Pancreas (tissue), 10 donors: ENCODE data around the gene OVOL3. TPM values are rescaled to one million over a fixed set of nuclear protein-coding genes. Genes with fewer than 3 reads are reported as not detected.

Source experiments
- ATAC-seq, 4 donors: fragments of 200-7000 bp; cut with Tn5 transposase; one replicate each; pipeline versions ENCODE4 v1.8.0 to v1.9.1; 2020; ENCODE audit warnings: mild to moderate bottlenecking in 4 of 4, moderate library complexity in 4 of 4
- DNase-seq, 6 donors: peaks; one replicate each; pipeline ENCODE4 v3.0.0-alpha.2; 2020
- FAIRE-seq: peaks from 2 replicates; lab custom pipeline; 2012; peaks lifted over from hg19 to GRCh38; lab: Jason Lieb, UNC
- H3K27ac ChIP-seq, 4 donors: fragments of 200-600 bp; sonication (generic); 1 replicate in 3 of 4; 2 replicates in 1 of 4; pipeline versions ENCODE4 v1.5.0 to v1.8.0; 2020
- H3K27me3 ChIP-seq, 4 donors: fragments of 200-600 bp; one replicate each; pipeline ENCODE4 v1.8.0; 2021
- H3K36me3 ChIP-seq, 3 donors: fragments of 200-600 bp; sonication (generic) in 1 of 3; one replicate each; pipeline versions ENCODE4 v1.5.0 to v1.8.0; 2020 to 2021
- H3K4me1 ChIP-seq, 3 donors: fragments of 200-600 bp; one replicate each; pipeline ENCODE4 v1.8.0; 2021
- H3K4me3 ChIP-seq, 4 donors: fragments of 200-600 bp; sonication (generic) in 2 of 4; one replicate each; pipeline versions ENCODE4 v1.5.0 to v1.8.0; 2020 to 2021
- H3K9me3 ChIP-seq, 4 donors: fragments of 200-600 bp; one replicate each; pipeline ENCODE4 v1.8.0; 2021
- CTCF ChIP-seq, 4 donors: fragments of 200-600 bp; sonication (generic) in 3 of 4; IDR thresholded peaks; one replicate each; pipeline versions ENCODE4 v1.5.0 to v1.8.0; 2021; ENCODE audit warnings: antibody characterized with exemption in 4 of 4
- WGBS, 2 donors: extraction: QIAGEN DNeasy Blood & Tissue Kit; methylation state at CpG; one replicate each; pipeline ENCODE4 v1.1.7; 2013; 5-methylcytosine and 5-hydroxymethylcytosine counted together
- intact Hi-C, 3 donors: fragments of 100-400 bp; cut with DNase I; formaldehyde crosslinking; loops; one replicate each; pipeline versions ENCODE4 v1.11.1 to v1.14.2; 2022
- polyA plus RNA-seq, 2 donors: library from polyadenylated mRNA; stranded (reverse); fragments of 200-250 nt; gene quantifications; one replicate each; pipeline ENCODE4 v1.2.3, GENCODE V29; 2013
- total RNA-seq, 6 donors: library from RNA; stranded (reverse); fragmentation: NEBNext Ultra II Directional in 4 of 6; extraction: Animal tissue kit (Norgen Biotek cat#: 25700) in 4 of 6; gene quantifications; one replicate each; pipeline versions ENCODE4 v1.2.1 to v1.2.4, GENCODE V29; 2021 to 2023
- donor health status: healthy with polysubstance abuse.
- donor health status: DM: no; HTN: no; CAD: no; lungs with moderate emphysema.
- donor health status: DM: no; HTN: no; CAD: no.
- donor health status: control.
- donor health status: control.
- donor health status: Bipolar disorder and iron deficiency.
- donor health status: DM: yes; HTN: yes; CAD: no.
- donor health status: DM: no; HTN: no; CAD: no.
- donor health status: DM: no; HTN: no; CAD: no.
- donor health status: DM: yes; HTN: yes; CAD: no.

OVOL3 gene
- total and polyA plus RNA-seq, 8 donors: not detected

GRCh38 chr19:36112678-36113077 is 1.7 kb downstream of the OVOL3 start:
- Histone ChIP-seq H3K27me3 (no peaks in the 10 kb centered on the region), H3K36me3 (no peaks in the 10 kb centered on the region), H3K4me3 (no peak overlapping the region), H3K9me3 (no peaks in the 10 kb centered on the region), H3K27ac (no peak overlapping the region), H3K4me1 (peaks cover 0 to 15% (median 6%) of the 10 kb centered on the region in 3 donors)
- 94 to 96% methylated on average over 10 of the region's 10 CpGs for WGBS, 2 donors
- TF ChIP-seq CTCF (IDR thresholded peaks at IDR 0.05): no peak
- ATAC-seq: no peak
- no peak for DNase-seq
- intact Hi-C loops: no loop called here
- FAIRE-seq: no peak

- intact Hi-C loops: no loop called here
- H3K4me3 ChIP-seq: peak overlapping the region in 1 of 4 donors; percentile 63
Measured at GRCh38 chr19:36113425-36113824, 2.5 kb downstream of the OVOL3 start.

GRCh38 chr19:36113894-36114720 is 3.2 kb downstream of the OVOL3 start:
- 4 to 5% methylated on average over 48 of the region's 48 CpGs for WGBS, 2 donors
- intact Hi-C loops: no loop called here
- Histone ChIP-seq H3K36me3 (no peaks in the 10 kb centered on the region), H3K27me3 (no peaks in the 10 kb centered on the region), H3K9me3 (no peaks in the 10 kb centered on the region), H3K4me3 (peak overlapping the region; percentile 49 to 80 (median 62)), H3K4me1 (peaks cover 0 to 15% (median 6%) of the 10 kb centered on the region in 3 donors), H3K27ac (peak overlapping the region; percentile 63 to 88 (median 72))
- ATAC-seq (peak in 2 of 4 donors; percentile 0 to 2), DNase-seq (peak in 3 of 6 donors; percentile 25 to 48 (median 46)), FAIRE-seq (no peak)
- TF ChIP-seq CTCF (IDR thresholded peaks at IDR 0.05): no peak

More at GRCh38 chr19:36113425-36113824, 2.5 kb downstream of the OVOL3 start:
- H3K9me3 ChIP-seq: no peaks in the 10 kb centered on the region
- H3K27ac ChIP-seq: no peak overlapping the region
- no peaks in the 10 kb centered on the region for H3K27me3 ChIP-seq
- no peak for TF ChIP-seq CTCF (IDR thresholded peaks at IDR 0.05)
- no peaks in the 10 kb centered on the region for H3K36me3 ChIP-seq
- 87 to 89% methylated on average over 34 of the region's 34 CpGs for WGBS, 2 donors
- DNase-seq: no peak
- no peak for FAIRE-seq
- no peak for ATAC-seq
- H3K4me1 ChIP-seq: peaks cover 0 to 15% (median 6%) of the 10 kb centered on the region in 3 donors

- TF ChIP-seq CTCF (IDR thresholded peaks at IDR 0.05): no peak
- peak within 1 kb of the TSS; percentile 49 to 80 (median 62) for H3K4me3 ChIP-seq
- 0 to 1% methylated on average over 41 to 60 of the region's 60 CpGs for WGBS, 2 donors
- peaks cover 0 to 15% (median 6%) of the 10 kb centered on the region in 3 donors for H3K4me1 ChIP-seq
- intact Hi-C loops: no loop called here
- H3K36me3 ChIP-seq: no peaks in the 10 kb centered on the region
- H3K9me3 ChIP-seq: no peaks in the 10 kb centered on the region
- ATAC-seq (peak; percentile 90 to 93 (median 90)), FAIRE-seq (peak; percentile 97), DNase-seq (peak; percentile 97 to 100 (median 99))
- no peaks in the 10 kb centered on the region for H3K27me3 ChIP-seq
- peak within 1 kb of the TSS; percentile 63 to 88 (median 72) for H3K27ac ChIP-seq
Measured at GRCh38 chr19:36114721-36115452, 3.9 kb downstream of the OVOL3 start, which contains the start of gene POLR2I. Gene POLR2I, minus strand, starts transcription at chr19:36114875. Its CDS starts 19 bp downstream, at chr19:36114856.
